ENCODE results near the gene PCOLCE2. TPM values are rescaled to one million over a fixed set of nuclear protein-coding genes. Genes with fewer than 3 reads are reported as not detected.

Gene PCOLCE2
- total RNA-seq, 2 donors from 2014 or later: 79.1 to 148 TPM

GRCh38 chr3:142839831-142840230, 49.1 kb downstream of the PCOLCE2 start:
- no peak overlapping the region for H3K4me3 ChIP-seq
- H3K36me3 ChIP-seq: peaks cover 7% of the 10 kb centered on the region
- TF ChIP-seq, protein P1, sequence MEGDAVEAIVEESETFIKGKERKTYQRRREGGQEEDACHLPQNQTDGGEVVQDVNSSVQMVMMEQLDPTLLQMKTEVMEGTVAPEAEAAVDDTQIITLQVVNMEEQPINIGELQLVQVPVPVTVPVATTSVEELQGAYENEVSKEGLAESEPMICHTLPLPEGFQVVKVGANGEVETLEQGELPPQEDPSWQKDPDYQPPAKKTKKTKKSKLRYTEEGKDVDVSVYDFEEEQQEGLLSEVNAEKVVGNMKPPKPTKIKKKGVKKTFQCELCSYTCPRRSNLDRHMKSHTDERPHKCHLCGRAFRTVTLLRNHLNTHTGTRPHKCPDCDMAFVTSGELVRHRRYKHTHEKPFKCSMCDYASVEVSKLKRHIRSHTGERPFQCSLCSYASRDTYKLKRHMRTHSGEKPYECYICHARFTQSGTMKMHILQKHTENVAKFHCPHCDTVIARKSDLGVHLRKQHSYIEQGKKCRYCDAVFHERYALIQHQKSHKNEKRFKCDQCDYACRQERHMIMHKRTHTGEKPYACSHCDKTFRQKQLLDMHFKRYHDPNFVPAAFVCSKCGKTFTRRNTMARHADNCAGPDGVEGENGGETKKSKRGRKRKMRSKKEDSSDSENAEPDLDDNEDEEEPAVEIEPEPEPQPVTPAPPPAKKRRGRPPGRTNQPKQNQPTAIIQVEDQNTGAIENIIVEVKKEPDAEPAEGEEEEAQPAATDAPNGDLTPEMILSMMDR (IDR thresholded peaks at IDR 0.05): no peak
- H3K9me3 ChIP-seq: no peaks in the 10 kb centered on the region
- H3K4me1 ChIP-seq: no peaks in the 10 kb centered on the region
- no peak overlapping the region for H3K27ac ChIP-seq
- DNase-seq (ENCODE audit: low spot score): no peak
- no peaks in the 10 kb centered on the region for H3K27me3 ChIP-seq

DNA sequence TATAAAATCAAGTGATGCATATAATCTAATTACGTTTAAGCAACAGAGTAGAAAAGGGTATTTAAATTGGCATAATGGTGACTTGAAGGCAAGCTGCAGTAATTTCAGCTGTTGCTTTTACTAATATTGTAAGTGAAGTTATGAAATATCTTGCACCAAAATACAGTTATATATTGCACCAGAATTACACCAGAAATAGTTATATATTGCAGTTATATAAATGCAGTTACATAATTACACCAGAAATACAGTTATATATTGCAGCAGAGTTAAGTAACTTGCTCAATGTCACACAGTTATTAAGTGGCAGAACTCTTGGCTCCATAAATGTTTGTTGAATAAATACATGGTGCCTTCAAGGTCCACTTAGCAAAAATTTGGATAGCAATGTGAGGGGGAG, 51.4 kb downstream of the PCOLCE2 start:
- H3K4me1 ChIP-seq: no peaks in the 10 kb centered on the region
- no peak overlapping the region for H3K4me3 ChIP-seq
- TF ChIP-seq, protein P1 (IDR thresholded peaks at IDR 0.05): no peak
- H3K27me3 ChIP-seq: no peaks in the 10 kb centered on the region
- no peak for DNase-seq (ENCODE audit: low spot score)
- no peaks in the 10 kb centered on the region for H3K9me3 ChIP-seq
- H3K36me3 ChIP-seq: peaks cover 7% of the 10 kb centered on the region
- H3K27ac ChIP-seq: no peak overlapping the region

DNA sequence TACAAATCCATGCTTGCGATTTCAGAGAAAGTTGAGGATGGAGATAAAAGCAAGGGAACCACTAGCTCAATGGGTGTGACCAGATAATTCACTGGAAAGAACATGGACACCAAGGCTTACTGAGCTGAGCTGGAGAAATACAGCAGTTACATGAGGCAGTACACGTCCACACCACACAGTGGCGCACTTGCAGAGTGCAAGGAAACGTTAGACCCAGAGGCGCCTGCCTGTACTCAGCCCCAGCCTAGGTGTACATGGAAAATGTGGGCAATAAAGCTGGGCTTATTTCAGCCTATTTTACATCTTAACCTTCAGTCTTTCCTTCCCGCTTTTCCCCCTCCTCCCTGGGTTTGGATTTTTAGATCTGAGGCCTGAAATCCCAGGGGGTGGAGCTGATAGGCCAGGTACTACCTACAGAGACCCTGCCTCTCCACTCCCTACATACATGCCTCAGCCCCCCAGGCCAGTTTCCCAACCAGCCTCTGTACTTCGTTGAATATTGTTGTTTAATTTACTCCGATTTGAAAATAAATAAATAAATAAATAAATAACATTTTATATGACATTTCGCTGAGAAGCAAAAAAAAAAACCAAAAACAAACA, 60.1 kb downstream of the PCOLCE2 start:
- Histone ChIP-seq H3K9me3 (no peaks in the 10 kb centered on the region), H3K4me3 (no peak overlapping the region), H3K27me3 (no peaks in the 10 kb centered on the region), H3K4me1 (no peaks in the 10 kb centered on the region), H3K27ac (no peak overlapping the region), H3K36me3 (no peaks in the 10 kb centered on the region)
- TF ChIP-seq, protein P1 (IDR thresholded peaks at IDR 0.05): peak; percentile 66 to 90
- peak; percentile 87 for DNase-seq (ENCODE audit: low spot score)

GRCh38 chr3:142819179-142819578, 69.7 kb downstream of the PCOLCE2 start:
- Histone ChIP-seq H3K36me3 (no peaks in the 10 kb centered on the region), H3K4me1 (peaks cover 0 to 6% of the 10 kb centered on the region in 2 donors), H3K9me3 (no peaks in the 10 kb centered on the region), H3K27ac (no peak overlapping the region), H3K4me3 (no peak overlapping the region), H3K27me3 (no peaks in the 10 kb centered on the region)
- TF ChIP-seq, protein P1 (IDR thresholded peaks at IDR 0.05): no peak
- DNase-seq (ENCODE audit: low spot score): no peak

- H3K36me3 ChIP-seq: no peaks in the 10 kb centered on the region
- no peak for DNase-seq (ENCODE audit: low spot score)
These were observed 70.2 kb downstream of the PCOLCE2 start for GRCh38 chr3:142818651-142819050.

More at GRCh38 chr3:142818651-142819050, 70.2 kb downstream of the PCOLCE2 start:
- H3K4me3 ChIP-seq: no peak overlapping the region
- peaks cover 0 to 6% of the 10 kb centered on the region in 2 donors for H3K4me1 ChIP-seq
- H3K9me3 ChIP-seq: no peaks in the 10 kb centered on the region
- no peak overlapping the region for H3K27ac ChIP-seq
- TF ChIP-seq, protein P1 (IDR thresholded peaks at IDR 0.05): no peak
- H3K27me3 ChIP-seq: no peaks in the 10 kb centered on the region

Data from right atrium auricular region (tissue), 2 donors.